Nephron (organoid): ENCODE measurements around the gene MINAR1.
"Not testable (repeated sequence)": the region's sequence is repeated elsewhere in the genome, so short reads cannot be mapped to it uniquely, and the experiment has no call there.

Source experiments
- H3K27ac Mint-ChIP-seq, 3 experiments: 2 replicates each; pipeline ENCODE4 v1.8.0; 2020; ENCODE audit warnings: mixed read lengths in 3 of 3, mild to moderate bottlenecking in 2 of 3, moderate library complexity in 1 of 3
- H3K27me3 Mint-ChIP-seq: 2 replicates; pipeline ENCODE4 v1.8.0; 2021; ENCODE audit warnings: low read depth, mild to moderate bottlenecking, moderate library complexity, mixed read lengths
- H3K36me3 Mint-ChIP-seq: 2 replicates; pipeline ENCODE4 v1.8.0; 2020; ENCODE audit warnings: low read depth, mixed read lengths
- H3K4me1 Mint-ChIP-seq: 2 replicates; pipeline ENCODE4 v1.8.0; 2020; ENCODE audit warnings: mixed read lengths
- H3K4me3 Mint-ChIP-seq, 3 experiments: 2 replicates each; pipeline ENCODE4 v1.8.0; 2020; ENCODE audit warnings: mild to moderate bottlenecking in 3 of 3, mixed read lengths in 3 of 3, moderate library complexity in 2 of 3
- H3K9me3 Mint-ChIP-seq: 2 replicates; pipeline ENCODE4 v1.8.0; 2020; ENCODE audit warnings: mixed read lengths
- CTCF ChIP-seq, 3 experiments: fragments of 200-600 bp; sonication (generic); IDR thresholded peaks; one replicate each; pipeline ENCODE4 v1.5.0; 2021; ENCODE audit warnings: antibody characterized with exemption in 3 of 3; ENCODE audit not compliant: unreplicated experiment in 3 of 3

The MINAR1 gene

GRCh38 chr15:79412010-79412409 lies 20.1 kb upstream of the MINAR1 start:
- peaks cover 6% of the 10 kb centered on the region for H3K4me1 Mint-ChIP-seq
- H3K27me3 Mint-ChIP-seq: peaks cover 5% of the 10 kb centered on the region
- no peak for TF ChIP-seq CTCF (IDR thresholded peaks at IDR 0.05; ENCODE audit: unreplicated experiment in 3 of 3)
- no peak overlapping the region for H3K4me3 Mint-ChIP-seq
- H3K27ac Mint-ChIP-seq: no peak overlapping the region
- H3K9me3 Mint-ChIP-seq: no peaks in the 10 kb centered on the region
- H3K36me3 Mint-ChIP-seq: no peaks in the 10 kb centered on the region

- no peaks in the 10 kb centered on the region for H3K9me3 Mint-ChIP-seq
- H3K4me3 Mint-ChIP-seq: no peak overlapping the region
Measured at GRCh38 chr15:79412429-79412828, 19.7 kb upstream of the MINAR1 start.

GRCh38 chr15:79416876-79417275 lies 15.3 kb upstream of the MINAR1 start:
- Mint-ChIP-seq H3K9me3 (no peaks in the 10 kb centered on the region), H3K36me3 (no peaks in the 10 kb centered on the region), H3K27me3 (peaks cover 10% of the 10 kb centered on the region), H3K27ac (no peak overlapping the region), H3K4me1 (peaks cover 21% of the 10 kb centered on the region), H3K4me3 (no peak overlapping the region)
- no peak for TF ChIP-seq CTCF (IDR thresholded peaks at IDR 0.05; ENCODE audit: unreplicated experiment in 3 of 3)

More at GRCh38 chr15:79412429-79412828, 19.7 kb upstream of the MINAR1 start:
- Mint-ChIP-seq H3K27ac (no peak overlapping the region), H3K4me1 (peaks cover 7% of the 10 kb centered on the region), H3K36me3 (no peaks in the 10 kb centered on the region), H3K27me3 (peaks cover 5% of the 10 kb centered on the region)
- no peak for TF ChIP-seq CTCF (IDR thresholded peaks at IDR 0.05; ENCODE audit: unreplicated experiment in 3 of 3)

- TF ChIP-seq CTCF (IDR thresholded peaks at IDR 0.05; ENCODE audit: unreplicated experiment in 3 of 3): no peak
- Mint-ChIP-seq H3K36me3 (no peaks in the 10 kb centered on the region), H3K4me1 (peaks cover 21% of the 10 kb centered on the region), H3K27me3 (peaks cover 10% of the 10 kb centered on the region), H3K9me3 (no peaks in the 10 kb centered on the region), H3K27ac (no peak overlapping the region), H3K4me3 (no peak overlapping the region)
Measured at GRCh38 chr15:79418693-79419279, 13.3 kb upstream of the MINAR1 start.

- no peak overlapping the region for H3K27ac Mint-ChIP-seq
- H3K4me1 Mint-ChIP-seq: peaks cover 8% of the 10 kb centered on the region
- peaks cover 54% of the 10 kb centered on the region for H3K27me3 Mint-ChIP-seq
- no peaks in the 10 kb centered on the region for H3K9me3 Mint-ChIP-seq
- no peak overlapping the region for H3K4me3 Mint-ChIP-seq
- no peak for TF ChIP-seq CTCF (IDR thresholded peaks at IDR 0.05; ENCODE audit: unreplicated experiment in 3 of 3)
- no peaks in the 10 kb centered on the region for H3K36me3 Mint-ChIP-seq
Measured at GRCh38 chr15:79425591-79426295, 6.4 kb upstream of the MINAR1 start.

GRCh38 chr15:79426899-79427298 lies 5.2 kb upstream of the MINAR1 start:
- Mint-ChIP-seq H3K4me1 (peaks cover 13% of the 10 kb centered on the region), H3K27me3 (peaks cover 58% of the 10 kb centered on the region)
- not testable (repeated sequence) for H3K4me3 Mint-ChIP-seq, H3K36me3 Mint-ChIP-seq, H3K27ac Mint-ChIP-seq, H3K9me3 Mint-ChIP-seq
